ENCODE data around the gene UPF1. TPM values are rescaled to one million over a fixed set of nuclear protein-coding genes. Genes with fewer than 3 reads are reported as not detected.
A peak's percentile ranks its signal among the peaks of the same experiment; 100 is the strongest.

Gene UPF1
- total and polyA plus RNA-seq, 2 experiments from 2014 or later, result 36.4 to 121 TPM

DNA sequence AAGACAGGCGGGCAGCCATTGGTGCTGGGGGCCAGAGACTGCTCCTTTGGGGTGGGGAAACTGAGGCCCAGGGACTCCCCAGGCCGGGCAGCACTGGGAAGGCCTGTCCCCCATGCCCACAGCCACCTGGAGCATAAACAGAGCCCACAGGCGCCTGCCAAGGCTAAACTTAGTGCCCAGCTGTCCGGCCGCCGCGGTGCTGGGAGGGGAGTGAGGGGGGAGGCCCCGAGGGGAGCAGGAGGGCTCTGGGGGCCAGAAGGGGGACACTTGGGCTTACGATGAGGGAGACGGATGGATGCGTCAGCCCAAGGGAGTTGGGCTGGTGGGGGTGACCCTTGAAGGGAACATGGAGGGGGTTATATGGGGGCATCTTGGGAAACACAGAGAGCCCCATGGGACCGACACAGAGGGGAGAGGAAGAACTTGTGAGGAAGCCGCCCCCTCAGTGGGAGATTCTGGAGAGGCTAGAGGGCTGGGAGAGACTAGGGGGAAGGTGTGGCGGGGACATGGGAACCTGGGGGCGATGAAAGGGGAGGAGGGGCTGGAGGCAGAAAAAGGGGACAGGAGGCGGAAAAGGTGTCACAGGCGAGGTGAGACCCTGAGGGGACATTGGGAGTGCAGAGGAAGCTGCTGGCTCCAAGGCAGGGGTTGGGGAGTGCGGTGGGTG is 62.0 kb downstream of the UPF1 start:
- H3K36me3 ChIP-seq, result no peaks in the 10 kb centered on the region
- no peak for TF ChIP-seq CTCF (IDR thresholded peaks at IDR 0.05; ENCODE audit: low read depth, low read length)
- no peak overlapping the region for H3K27ac ChIP-seq
- H3K27me3 ChIP-seq, result no peaks in the 10 kb centered on the region
- H3K9me3 ChIP-seq (ENCODE audit: low read depth), result no peaks in the 10 kb centered on the region
- no peak overlapping the region for H3K4me3 ChIP-seq
- DNase-seq (ENCODE audit: low read depth in 1 of 2, low spot score in 1 of 2), result no peak
- H3K4me1 ChIP-seq (ENCODE audit: low read depth), result no peaks in the 10 kb centered on the region

- H3K4me1 ChIP-seq (ENCODE audit: low read depth), result no peaks in the 10 kb centered on the region
- peak in 1 of 2 donors; percentile 67 for DNase-seq (ENCODE audit: low read depth in 1 of 2, low spot score in 1 of 2)
- no peaks in the 10 kb centered on the region for H3K36me3 ChIP-seq
- no peak for TF ChIP-seq CTCF (IDR thresholded peaks at IDR 0.05; ENCODE audit: low read depth, low read length)
- no peak overlapping the region for H3K27ac ChIP-seq
- peak overlapping the region; percentile 84 for H3K4me3 ChIP-seq
- H3K27me3 ChIP-seq, result no peaks in the 10 kb centered on the region
- no peaks in the 10 kb centered on the region for H3K9me3 ChIP-seq (ENCODE audit: low read depth)
Observed at GRCh38 chr19:18894254-18895037, 62.7 kb downstream of the UPF1 start.

- Histone ChIP-seq H3K4me1 (ENCODE audit: low read depth) (no peaks in the 10 kb centered on the region), H3K27me3 (no peaks in the 10 kb centered on the region), H3K36me3 (no peaks in the 10 kb centered on the region), H3K9me3 (ENCODE audit: low read depth) (no peaks in the 10 kb centered on the region), H3K27ac (no peak overlapping the region), H3K4me3 (peak overlapping the region; percentile 84)
- peak; percentile 35 for TF ChIP-seq CTCF (IDR thresholded peaks at IDR 0.05; ENCODE audit: low read depth, low read length)
- DNase-seq (ENCODE audit: low read depth in 1 of 2, low spot score in 1 of 2), result peak; percentile 24 to 91
Observed at GRCh38 chr19:18895038-18895823, 63.5 kb downstream of the UPF1 start.

GRCh38 chr19:18895824-18896341 is 64.1 kb downstream of the UPF1 start, which contains the start of gene CERS1:
CERS1 (minus strand) TSS chr19:18896158; CDS start chr19:18896072, 86 bp downstream.
- H3K36me3 ChIP-seq, result no peaks in the 10 kb centered on the region
- H3K9me3 ChIP-seq (ENCODE audit: low read depth), result no peaks in the 10 kb centered on the region
- DNase-seq (ENCODE audit: low read depth in 1 of 2, low spot score in 1 of 2), result peak in 1 of 2 donors; percentile 80
- peak within 1 kb of the TSS; percentile 84 for H3K4me3 ChIP-seq
- H3K27me3 ChIP-seq, result no peaks in the 10 kb centered on the region
- no peaks in the 10 kb centered on the region for H3K4me1 ChIP-seq (ENCODE audit: low read depth)
- H3K27ac ChIP-seq, result no peak within 1 kb of the TSS
- TF ChIP-seq CTCF (IDR thresholded peaks at IDR 0.05; ENCODE audit: low read depth, low read length), result no peak

- Histone ChIP-seq H3K4me3 (peak overlapping the region; percentile 43), H3K9me3 (ENCODE audit: low read depth) (no peaks in the 10 kb centered on the region), H3K27me3 (no peaks in the 10 kb centered on the region), H3K4me1 (ENCODE audit: low read depth) (no peaks in the 10 kb centered on the region), H3K27ac (no peak overlapping the region), H3K36me3 (no peaks in the 10 kb centered on the region)
- DNase-seq (ENCODE audit: low read depth in 1 of 2, low spot score in 1 of 2), result peak in 1 of 2 donors; percentile 22
- no peak for TF ChIP-seq CTCF (IDR thresholded peaks at IDR 0.05; ENCODE audit: low read depth, low read length)
Observed at GRCh38 chr19:18896421-18896841, 64.7 kb downstream of the UPF1 start.

All from cardiac muscle cell (in vitro differentiated cells and primary cell).